Measurements from ENCODE around the gene MAFB.

The MAFB gene

DNA sequence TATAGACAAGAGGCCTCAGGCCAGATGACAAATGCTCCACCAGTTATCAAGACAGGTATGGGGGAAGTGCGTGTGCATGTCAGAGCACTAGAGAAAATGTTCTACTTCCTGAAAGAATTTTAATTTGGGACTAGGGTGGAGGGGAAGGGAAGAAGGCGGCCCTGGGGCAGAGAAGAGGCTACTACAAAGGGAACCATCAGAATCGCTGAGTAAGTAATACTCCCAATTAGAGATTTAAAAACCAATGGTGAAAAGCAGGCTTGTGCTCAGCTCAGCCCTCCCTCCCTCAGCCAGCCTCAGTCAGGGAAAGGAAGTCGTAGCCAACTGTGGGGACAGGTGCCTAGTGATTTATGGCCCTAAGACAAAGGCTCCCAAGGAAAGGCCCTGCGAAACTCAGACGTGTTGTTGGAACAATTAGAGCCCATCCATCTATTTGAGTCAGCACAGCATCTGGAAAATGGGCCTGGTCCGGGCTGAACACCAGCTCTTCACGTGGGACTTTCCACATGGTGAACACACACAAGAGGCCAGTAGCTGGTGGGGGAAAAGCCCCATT, 15.0 kb upstream of the MAFB start:
- in situ Hi-C loops (cut with MboI; ENCODE audit: low sequenced_read_pairs) = no loop called here

DNA sequence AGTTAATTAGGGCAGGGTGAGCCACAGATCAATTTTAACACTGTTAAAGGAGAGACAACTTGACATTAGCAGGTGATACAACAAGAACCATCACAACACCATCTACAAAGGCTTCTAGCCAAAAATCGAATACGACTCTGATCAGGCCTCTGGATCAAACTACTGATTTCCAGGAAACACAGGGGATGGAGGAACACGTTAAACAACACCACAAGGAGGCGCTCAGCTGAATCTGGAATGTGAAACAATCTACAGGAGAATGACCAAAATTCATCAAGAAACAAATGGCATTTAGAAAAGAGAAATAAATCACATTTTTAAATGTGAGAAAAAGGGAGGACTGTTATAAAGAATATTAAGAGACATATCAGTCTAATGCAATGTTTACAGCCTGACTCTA, 13.5 kb upstream of the MAFB start:
- in situ Hi-C loops (cut with MboI; ENCODE audit: low sequenced_read_pairs) = no loop called here

- in situ Hi-C loops (cut with MboI; ENCODE audit: low sequenced_read_pairs) = loop anchor here (25.0 kb wide), 1 partner anchor 811 kb away; no protein-coding TSS in a partner anchor
Measured at GRCh38 chr20:40698744-40699143, 9.7 kb upstream of the MAFB start.

DNA sequence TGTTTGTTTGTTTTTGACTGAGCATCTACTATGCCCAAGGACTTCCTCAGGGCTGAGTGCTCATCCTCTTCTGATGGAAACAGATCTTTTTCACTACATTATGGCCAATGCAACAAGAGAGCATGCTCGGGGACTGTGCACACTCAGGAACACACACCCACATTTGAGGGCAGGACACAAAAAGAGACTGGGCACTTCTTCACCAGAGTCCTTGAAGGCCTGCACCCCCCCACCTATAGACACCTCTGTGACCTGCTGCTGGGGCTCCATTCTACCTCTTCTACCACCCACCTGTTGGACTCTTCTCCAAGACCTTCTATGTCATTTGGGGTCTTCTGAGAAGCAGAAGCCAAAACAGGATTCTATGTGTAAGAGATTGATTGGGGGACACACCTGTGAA, 9.2 kb upstream of the MAFB start:
- in situ Hi-C loops (cut with MboI; ENCODE audit: low sequenced_read_pairs) = loop anchor here (25.0 kb wide), 1 partner anchor 811 kb away; no protein-coding TSS in a partner anchor

DNA sequence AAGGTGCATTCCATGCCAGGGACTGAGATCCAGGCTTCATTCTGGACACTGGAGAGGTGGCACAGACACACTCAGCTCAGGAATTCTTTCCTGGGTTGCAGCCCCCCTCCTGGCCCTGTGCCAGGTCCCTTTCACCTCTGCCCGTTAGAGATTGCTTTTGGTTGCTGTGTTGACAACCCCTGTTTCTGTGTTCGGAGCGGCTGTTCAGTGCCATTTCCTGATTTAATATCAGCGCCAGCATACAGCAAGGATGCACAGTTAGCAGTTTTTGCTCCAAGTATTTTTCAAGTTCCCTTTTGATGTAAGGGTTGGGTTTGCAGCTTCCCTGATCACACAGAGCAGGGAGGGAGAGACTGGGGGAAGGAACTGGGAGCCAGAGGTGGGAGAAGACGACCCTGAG, 8.5 kb upstream of the MAFB start:
- in situ Hi-C loops (cut with MboI; ENCODE audit: low sequenced_read_pairs) = loop anchor here (25.0 kb wide), 1 partner anchor 810 kb away; no protein-coding TSS in a partner anchor

DNA sequence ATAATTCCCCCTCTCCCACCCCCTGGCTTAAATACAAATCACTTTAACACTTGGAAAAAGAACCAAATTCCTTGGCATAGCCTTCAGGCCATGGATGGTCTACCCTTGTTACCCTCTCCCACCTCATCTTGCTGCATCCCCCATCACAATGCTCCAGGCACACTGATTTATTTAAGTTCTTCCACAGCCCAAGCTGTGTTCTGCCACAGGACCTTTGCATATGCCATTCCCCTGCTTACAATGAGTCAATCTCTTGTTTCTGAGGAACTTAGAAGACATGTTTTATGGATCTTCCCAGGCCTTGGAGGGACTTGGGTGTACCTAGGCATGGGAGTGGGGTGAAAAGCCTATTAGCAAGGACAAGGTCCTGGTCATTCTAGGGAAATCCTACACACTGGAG, 6.2 kb upstream of the MAFB start:
- in situ Hi-C loops (cut with MboI; ENCODE audit: low sequenced_read_pairs) = loop anchor here (25.0 kb wide), 1 partner anchor 808 kb away; no protein-coding TSS in a partner anchor

GRCh38 chr20:40694246-40694645, 5.2 kb upstream of the MAFB start:
- in situ Hi-C loops (cut with MboI; ENCODE audit: low sequenced_read_pairs) = loop anchor here (25.0 kb wide), 1 partner anchor 807 kb away; no protein-coding TSS in a partner anchor

- in situ Hi-C loops (cut with MboI; ENCODE audit: low sequenced_read_pairs) = loop anchor here (25.0 kb wide), 1 partner anchor 805 kb away; no protein-coding TSS in a partner anchor
Measured at GRCh38 chr20:40692240-40693011, 3.4 kb upstream of the MAFB start.

GRCh38 chr20:40691566-40692239, 2.7 kb upstream of the MAFB start:
- in situ Hi-C loops (cut with MboI; ENCODE audit: low sequenced_read_pairs) = loop anchor here (25.0 kb wide), 1 partner anchor 804 kb away; no protein-coding TSS in a partner anchor

DNA sequence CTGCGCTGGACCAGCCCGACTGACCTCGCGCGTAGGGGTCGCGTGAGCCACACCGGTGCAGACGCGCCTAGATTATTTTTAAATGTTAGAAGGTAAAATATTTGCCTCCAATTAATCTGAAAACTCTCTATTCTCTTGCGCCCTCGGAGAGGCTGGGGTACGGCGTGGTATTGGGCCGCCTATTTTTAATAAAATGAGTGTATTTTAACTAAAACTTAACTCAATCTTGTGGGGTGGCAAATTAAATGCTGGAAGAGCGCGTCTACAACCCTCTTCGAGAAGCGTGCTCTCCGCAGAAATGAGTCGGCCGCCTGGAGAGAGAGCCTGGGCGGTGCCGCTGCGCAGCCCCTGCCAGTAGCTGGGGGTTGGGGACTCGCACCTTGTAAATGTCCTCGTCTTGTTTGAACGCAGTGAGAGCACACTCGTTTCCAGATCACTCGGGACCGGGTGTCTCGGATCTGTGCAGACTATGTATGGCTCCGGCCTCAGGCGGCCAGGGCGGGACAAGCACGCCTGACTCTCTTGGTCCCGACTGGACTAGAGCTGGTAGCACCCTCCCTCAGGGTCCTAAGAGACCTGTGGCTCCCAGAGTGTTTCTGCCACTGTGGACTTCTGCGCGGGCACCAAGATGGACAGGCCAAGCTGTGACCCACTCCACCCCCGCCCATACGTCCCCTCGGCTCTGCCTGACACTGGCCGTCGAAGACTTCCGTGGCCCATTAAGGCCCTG, 2.0 kb upstream of the MAFB start:
- in situ Hi-C loops (cut with MboI; ENCODE audit: low sequenced_read_pairs) = loop anchor here (25.0 kb wide), 1 partner anchor 804 kb away; no protein-coding TSS in a partner anchor

GRCh38 chr20:40689943-40690835, 1.2 kb upstream of the MAFB start:
- in situ Hi-C loops (cut with MboI; ENCODE audit: low sequenced_read_pairs) = loop anchor here (25.0 kb wide), 1 partner anchor 803 kb away; no protein-coding TSS in a partner anchor

DNA sequence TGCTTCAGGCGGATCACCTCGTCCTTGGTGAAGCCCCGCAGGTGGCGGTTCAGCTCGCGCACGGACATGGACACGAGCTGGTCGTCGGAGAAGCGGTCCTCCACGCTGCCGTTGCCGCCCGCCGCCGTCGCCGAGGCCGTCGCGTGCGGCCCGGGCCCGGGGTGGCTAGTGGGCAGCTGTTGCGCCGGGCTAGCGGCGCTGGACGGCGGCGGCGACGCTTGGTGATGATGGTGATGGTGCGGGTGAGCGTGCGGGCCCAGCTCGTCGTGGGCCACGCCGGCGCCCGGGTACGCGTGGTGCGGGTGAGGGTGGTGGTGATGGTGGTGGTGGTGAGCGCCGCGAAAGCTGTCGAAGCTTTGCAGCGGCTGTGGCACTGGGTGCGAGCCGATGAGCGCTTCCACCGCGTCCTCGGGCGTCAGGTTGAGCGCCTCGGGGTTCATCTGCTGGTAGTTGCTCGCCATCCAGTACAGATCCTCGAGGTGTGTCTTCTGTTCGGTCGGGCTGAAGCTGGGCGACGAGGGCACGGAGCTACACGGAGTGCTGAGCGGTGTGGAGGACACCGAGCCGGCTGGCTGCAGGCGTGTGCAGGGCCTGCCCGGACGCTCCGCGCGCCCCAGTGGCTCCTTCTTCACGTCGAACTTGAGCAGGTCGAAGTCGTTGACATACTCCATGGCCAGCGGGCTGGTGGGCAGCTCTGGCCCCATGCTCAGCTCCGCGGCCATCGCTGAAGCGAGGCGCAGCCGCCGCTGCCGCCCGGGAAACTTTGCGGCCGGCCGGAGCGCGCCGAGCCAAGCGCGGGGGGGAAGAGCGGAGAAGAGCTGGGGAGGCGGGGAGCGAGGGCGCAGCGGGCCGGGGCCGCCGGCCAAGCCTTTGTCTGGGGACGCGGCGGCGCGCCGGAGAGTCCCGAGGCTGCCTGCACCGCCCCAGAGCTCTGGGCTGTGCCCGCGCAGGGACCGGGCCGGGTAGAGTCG, 622 bp downstream of the MAFB start:
- in situ Hi-C loops (cut with MboI; ENCODE audit: low sequenced_read_pairs) = loop anchor here (25.0 kb wide), 1 partner anchor 801 kb away; no protein-coding TSS in a partner anchor

DNA sequence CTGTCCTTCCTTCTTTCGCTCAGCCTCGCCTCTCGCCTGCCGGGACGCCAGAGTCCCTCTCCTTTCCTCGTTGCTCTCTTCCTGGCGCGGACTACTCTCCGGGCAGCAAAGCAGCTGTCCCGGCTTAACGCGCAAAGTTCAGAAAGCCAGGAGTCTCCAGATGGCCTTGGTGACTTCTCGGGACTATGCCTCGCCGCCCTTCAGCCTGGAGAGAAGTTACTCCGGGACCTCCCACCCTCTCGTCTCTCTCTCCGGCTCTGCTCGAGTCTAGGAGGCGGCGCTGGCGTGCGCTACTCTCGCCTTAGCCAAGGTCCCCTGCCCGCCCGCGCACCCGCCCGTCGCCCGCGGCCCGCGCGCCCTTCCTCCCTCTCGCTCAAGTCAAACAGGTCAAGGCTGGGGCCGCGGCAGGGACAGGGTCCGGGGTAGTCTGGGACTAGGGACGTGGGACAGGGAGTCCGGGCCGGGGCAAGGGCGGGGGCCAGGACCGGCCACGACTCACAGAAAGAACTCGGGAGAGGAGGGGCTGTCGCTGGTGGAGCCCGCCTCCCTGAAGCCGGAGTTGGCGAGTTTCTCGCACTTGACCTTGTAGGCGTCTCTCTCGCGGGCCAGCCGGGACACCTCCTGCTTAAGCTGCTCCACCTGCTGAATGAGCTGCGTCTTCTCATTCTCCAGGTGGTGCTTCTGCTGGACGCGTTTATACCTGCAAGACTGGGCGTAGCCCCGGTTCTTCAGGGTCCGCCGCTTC, 1.5 kb downstream of the MAFB start:
- in situ Hi-C loops (cut with MboI; ENCODE audit: low sequenced_read_pairs) = loop anchor here (25.0 kb wide), 1 partner anchor 800 kb away; no protein-coding TSS in a partner anchor

GRCh38 chr20:40686893-40687292, 2.1 kb downstream of the MAFB start:
- in situ Hi-C loops (cut with MboI; ENCODE audit: low sequenced_read_pairs) = loop anchor here (25.0 kb wide), 1 partner anchor 800 kb away; no protein-coding TSS in a partner anchor

GRCh38 chr20:40686434-40686882, 2.6 kb downstream of the MAFB start:
- in situ Hi-C loops (cut with MboI; ENCODE audit: low sequenced_read_pairs) = loop anchor here (25.0 kb wide), 1 partner anchor 799 kb away; no protein-coding TSS in a partner anchor

GRCh38 chr20:40685349-40685748, 3.7 kb downstream of the MAFB start:
- in situ Hi-C loops (cut with MboI; ENCODE audit: low sequenced_read_pairs) = loop anchor here (25.0 kb wide), 1 partner anchor 798 kb away; no protein-coding TSS in a partner anchor

DNA sequence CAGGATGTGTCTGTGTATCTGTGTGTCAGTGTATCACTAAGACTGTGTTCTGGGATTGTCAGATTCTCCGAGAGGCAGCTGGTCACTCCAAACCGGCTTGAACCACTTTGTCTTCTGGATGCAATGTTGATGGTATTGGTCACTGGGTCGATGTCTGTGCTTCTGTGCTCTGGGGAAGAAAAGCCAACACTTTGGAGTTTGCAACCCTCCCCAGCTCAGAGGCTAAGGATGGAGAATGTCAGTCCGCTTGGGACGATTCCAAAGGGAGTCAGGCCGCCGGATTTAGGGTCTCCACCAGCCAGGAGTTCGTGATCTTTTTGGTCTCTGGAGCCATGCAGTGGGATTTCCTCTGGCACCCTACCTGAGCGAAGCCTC, 5.2 kb downstream of the MAFB start:
- in situ Hi-C loops (cut with MboI; ENCODE audit: low sequenced_read_pairs) = loop anchor here (25.0 kb wide), 1 partner anchor 797 kb away; no protein-coding TSS in a partner anchor
